Stomach (tissue), 9 donors: ENCODE results near the gene ADD1. TPM values are rescaled to one million over a fixed set of nuclear protein-coding genes. Genes with fewer than 3 reads are reported as not detected.
A peak's percentile ranks its signal among the peaks of the same experiment; 100 is the strongest.

ENCODE experiments used
- DNase-seq, 2 donors: peaks; one replicate each; pipeline versions ENCODE4 v3.0.0 to v3.0.0-alpha.2; 2013 to 2019
- H3K27ac ChIP-seq, 5 donors: fragments of 200-600 bp in 4 of 5; sonication (generic) in 4 of 5; one replicate each; pipeline ENCODE4 v1.5.1; 2013 to 2019; ENCODE audit warnings: mild to moderate bottlenecking in 1 of 5, moderate library complexity in 1 of 5
- H3K27me3 ChIP-seq, 3 donors: fragments of 200-600 bp; sonication (generic); one replicate each; pipeline ENCODE4 v1.5.1; 2017 to 2019; ENCODE audit warnings: mixed run types in 1 of 3
- H3K36me3 ChIP-seq, 4 donors: fragments of 200-600 bp; sonication (generic); 1 replicate in 3 of 4; 2 replicates in 1 of 4; pipeline ENCODE4 v1.5.1; 2016 to 2019
- H3K4me1 ChIP-seq, 4 donors: fragments of 200-600 bp; sonication (generic); one replicate each; pipeline ENCODE4 v1.5.1; 2016 to 2019
- H3K4me3 ChIP-seq, 4 donors: fragments of 200-600 bp; sonication (generic) in 3 of 4; one replicate each; pipeline ENCODE4 v1.5.1; 2016 to 2019; ENCODE audit warnings: mild to moderate bottlenecking in 1 of 4
- H3K9me3 ChIP-seq, 4 donors: fragments of 200-600 bp; sonication (generic); one replicate each; pipeline ENCODE4 v1.5.1; 2016 to 2019
- EP300 ChIP-seq: sonication (generic); formaldehyde crosslinking; IDR thresholded peaks from one replicate; pipeline ENCODE4 v1.6.1; 2017; ENCODE audit warnings: antibody characterized with exemption
- POLR2A ChIP-seq, 4 donors: fragments of 450-650 bp; IDR thresholded peaks; one replicate each; pipeline ENCODE4 v1.6.1; 2016; ENCODE audit warnings: antibody characterized with exemption in 4 of 4, control low read depth in 2 of 4, mild to moderate bottlenecking in 1 of 4, moderate library complexity in 1 of 4
- POLR2AphosphoS5 ChIP-seq, 3 donors: sonication (generic); formaldehyde crosslinking; IDR thresholded peaks; one replicate each; pipeline ENCODE4 v1.6.1; 2016; ENCODE audit warnings: antibody characterized with exemption in 3 of 3
- WGBS, 5 donors: extraction: QIAGEN DNeasy Blood & Tissue Kit in 3 of 5; methylation state at CpG; one replicate each; pipeline versions ENCODE4 v1.1.5 to v1.1.7; 2013 to 2018; 5-methylcytosine and 5-hydroxymethylcytosine counted together
- intact Hi-C: fragments of 100-400 bp; cut with DNase I; formaldehyde crosslinking; loops from one replicate; pipeline ENCODE4 v1.15.1; 2023; ENCODE audit warnings: low total_unique reads
- polyA plus RNA-seq, 3 donors: library from polyadenylated mRNA; stranded (reverse); fragments of 200-250 nt; gene quantifications; one replicate each; pipeline ENCODE4 v1.2.3, GENCODE V29; 2013
- total RNA-seq, 5 donors: library from RNA; depleted of rRNA; stranded (reverse); fragments of >200 nt; gene quantifications; one replicate each; pipeline versions ENCODE4 v1.1.0 to v1.2.3, GENCODE V29; 2014 to 2016
- TF ChIP-seq, protein P1 (sequence below), 7 experiments: fragments of 450-650 bp in 4 of 7; fragments of 200-600 bp in 3 of 7; sonication (generic) in 3 of 7; IDR thresholded peaks; one replicate each; pipeline ENCODE4 v1.5.1; 2016 to 2019; ENCODE audit warnings: antibody characterized with exemption in 7 of 7, control low read depth in 2 of 7, mild to moderate bottlenecking in 1 of 7
- donor health status: healthy with polysubstance abuse.
- donor health status: Bipolar disorder and iron deficiency.
- donor health status: healthy.

Gene ADD1
- total and polyA plus RNA-seq, 8 donors, result 103 to 1,174 (median 207) TPM

DNA sequence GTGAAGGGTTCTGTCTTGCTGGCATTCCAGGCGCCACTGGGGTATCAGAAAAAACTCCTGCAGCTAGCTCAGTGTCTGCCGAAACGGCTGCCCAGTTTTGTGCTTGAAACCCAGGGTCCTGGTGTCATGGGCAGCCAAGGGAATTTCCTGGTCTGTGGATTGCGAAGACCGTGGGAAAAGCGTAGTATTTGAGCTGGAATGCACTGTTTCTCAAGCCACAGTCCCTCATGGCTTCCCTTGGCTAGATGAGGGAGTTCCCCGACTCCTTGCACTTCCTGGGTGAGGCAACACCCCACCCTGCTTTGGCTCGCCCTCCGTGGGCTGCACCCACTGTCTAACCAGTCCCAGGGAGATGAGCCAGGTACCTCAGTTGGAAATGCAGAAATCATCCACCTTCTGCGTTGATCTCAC is 79.5 kb downstream of the ADD1 start:
- Histone ChIP-seq H3K4me1 (peaks cover 10 to 35% (median 25%) of the 10 kb centered on the region in 4 donors), H3K9me3 (no peaks in the 10 kb centered on the region), H3K27ac (peak overlapping the region in 2 of 5 donors; percentile 18 to 27), H3K4me3 (no peak overlapping the region), H3K27me3 (no peaks in the 10 kb centered on the region), H3K36me3 (peaks cover 53 to 82% (median 68%) of the 10 kb centered on the region in 4 donors)
- intact Hi-C loops, result no loop called here
- DNase-seq, result peak in 1 of 2 donors; percentile 25
- WGBS, 5 donors, result 74 to 90% (median 80%) methylated on average over 8 to 10 of the region's 10 CpGs
- TF ChIP-seq, protein P1, sequence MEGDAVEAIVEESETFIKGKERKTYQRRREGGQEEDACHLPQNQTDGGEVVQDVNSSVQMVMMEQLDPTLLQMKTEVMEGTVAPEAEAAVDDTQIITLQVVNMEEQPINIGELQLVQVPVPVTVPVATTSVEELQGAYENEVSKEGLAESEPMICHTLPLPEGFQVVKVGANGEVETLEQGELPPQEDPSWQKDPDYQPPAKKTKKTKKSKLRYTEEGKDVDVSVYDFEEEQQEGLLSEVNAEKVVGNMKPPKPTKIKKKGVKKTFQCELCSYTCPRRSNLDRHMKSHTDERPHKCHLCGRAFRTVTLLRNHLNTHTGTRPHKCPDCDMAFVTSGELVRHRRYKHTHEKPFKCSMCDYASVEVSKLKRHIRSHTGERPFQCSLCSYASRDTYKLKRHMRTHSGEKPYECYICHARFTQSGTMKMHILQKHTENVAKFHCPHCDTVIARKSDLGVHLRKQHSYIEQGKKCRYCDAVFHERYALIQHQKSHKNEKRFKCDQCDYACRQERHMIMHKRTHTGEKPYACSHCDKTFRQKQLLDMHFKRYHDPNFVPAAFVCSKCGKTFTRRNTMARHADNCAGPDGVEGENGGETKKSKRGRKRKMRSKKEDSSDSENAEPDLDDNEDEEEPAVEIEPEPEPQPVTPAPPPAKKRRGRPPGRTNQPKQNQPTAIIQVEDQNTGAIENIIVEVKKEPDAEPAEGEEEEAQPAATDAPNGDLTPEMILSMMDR (IDR thresholded peaks at IDR 0.05), result no peak
- TF ChIP-seq POLR2A (IDR thresholded peaks at IDR 0.05) (no peak), POLR2AphosphoS5 (IDR thresholded peaks at IDR 0.05) (no peak), EP300 (no peak)

DNA sequence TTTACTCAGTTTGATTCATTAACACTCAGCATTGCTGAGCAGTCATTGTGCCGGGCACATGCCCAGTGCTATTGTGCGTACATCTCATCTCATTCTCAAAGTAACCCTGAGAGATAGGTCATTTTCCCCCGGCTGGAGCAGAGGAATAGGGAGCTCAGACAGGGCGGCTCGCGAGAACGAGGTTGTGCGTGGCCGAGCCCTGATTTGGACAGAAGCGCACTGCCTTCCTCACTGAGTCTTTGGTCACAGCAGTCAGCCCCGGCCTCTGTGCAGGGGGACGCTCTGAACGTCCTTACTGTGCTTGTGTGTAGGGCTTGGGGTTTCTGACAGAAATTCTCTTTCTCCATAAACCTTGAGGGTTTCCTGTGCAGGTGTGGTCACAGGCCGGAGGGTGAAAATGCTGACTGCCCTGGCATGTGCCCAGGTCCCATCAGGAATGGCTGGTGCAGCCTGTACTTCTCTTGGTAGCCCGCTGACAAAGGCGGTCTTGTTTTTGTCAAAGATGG is 80.1 kb downstream of the ADD1 start:
- no peak overlapping the region for H3K4me3 ChIP-seq
- peak in 1 of 2 donors; percentile 26 for DNase-seq
- no peaks in the 10 kb centered on the region for H3K9me3 ChIP-seq
- H3K36me3 ChIP-seq, result peaks cover 59 to 86% (median 71%) of the 10 kb centered on the region in 4 donors
- TF ChIP-seq POLR2A (IDR thresholded peaks at IDR 0.05), result no peak
- no peak for TF ChIP-seq POLR2AphosphoS5 (IDR thresholded peaks at IDR 0.05)
- TF ChIP-seq, protein P1 (IDR thresholded peaks at IDR 0.05), result no peak
- TF ChIP-seq EP300, result no peak
- no peaks in the 10 kb centered on the region for H3K27me3 ChIP-seq
- 86 to 91% (median 88%) methylated on average over 16 of the region's 16 CpGs for WGBS, 5 donors
- intact Hi-C loops, result no loop called here
- no peak overlapping the region for H3K27ac ChIP-seq
- peaks cover 10 to 41% (median 25%) of the 10 kb centered on the region in 4 donors for H3K4me1 ChIP-seq

DNA sequence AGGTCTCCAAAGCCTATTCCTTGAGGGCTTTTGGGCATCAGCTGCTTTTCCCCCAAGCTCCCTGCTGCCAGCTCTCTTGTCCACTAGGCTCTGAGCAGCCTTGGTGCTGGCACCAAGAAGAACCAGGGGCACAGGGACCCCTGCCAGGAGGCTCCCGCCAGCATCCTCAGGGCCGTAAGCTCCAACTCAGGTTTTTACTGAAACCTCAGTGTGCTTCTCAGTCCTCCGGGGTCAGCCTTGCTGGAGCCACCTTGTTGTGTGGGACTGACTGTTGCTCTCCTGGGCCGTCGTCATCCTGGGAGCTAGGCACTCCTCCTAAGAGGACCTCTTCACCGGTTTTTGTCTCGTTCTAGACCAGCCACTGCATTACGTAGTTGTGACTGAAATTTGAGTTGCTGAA is 80.6 kb downstream of the ADD1 start:
- Histone ChIP-seq H3K27ac (peak overlapping the region in 3 of 5 donors; percentile 6 to 47 (median 25)), H3K36me3 (peaks cover 65 to 88% (median 74%) of the 10 kb centered on the region in 4 donors), H3K27me3 (no peaks in the 10 kb centered on the region), H3K9me3 (no peaks in the 10 kb centered on the region), H3K4me1 (peaks cover 10 to 46% (median 26%) of the 10 kb centered on the region in 4 donors), H3K4me3 (no peak overlapping the region)
- 81 to 89% (median 83%) methylated on average over 8 of the region's 8 CpGs for WGBS, 5 donors
- TF ChIP-seq EP300 (no peak), POLR2AphosphoS5 (IDR thresholded peaks at IDR 0.05) (no peak), POLR2A (IDR thresholded peaks at IDR 0.05) (no peak)
- TF ChIP-seq, protein P1 (IDR thresholded peaks at IDR 0.05), result no peak
- peak in 1 of 2 donors; percentile 24 for DNase-seq
- intact Hi-C loops, result no loop called here

DNA sequence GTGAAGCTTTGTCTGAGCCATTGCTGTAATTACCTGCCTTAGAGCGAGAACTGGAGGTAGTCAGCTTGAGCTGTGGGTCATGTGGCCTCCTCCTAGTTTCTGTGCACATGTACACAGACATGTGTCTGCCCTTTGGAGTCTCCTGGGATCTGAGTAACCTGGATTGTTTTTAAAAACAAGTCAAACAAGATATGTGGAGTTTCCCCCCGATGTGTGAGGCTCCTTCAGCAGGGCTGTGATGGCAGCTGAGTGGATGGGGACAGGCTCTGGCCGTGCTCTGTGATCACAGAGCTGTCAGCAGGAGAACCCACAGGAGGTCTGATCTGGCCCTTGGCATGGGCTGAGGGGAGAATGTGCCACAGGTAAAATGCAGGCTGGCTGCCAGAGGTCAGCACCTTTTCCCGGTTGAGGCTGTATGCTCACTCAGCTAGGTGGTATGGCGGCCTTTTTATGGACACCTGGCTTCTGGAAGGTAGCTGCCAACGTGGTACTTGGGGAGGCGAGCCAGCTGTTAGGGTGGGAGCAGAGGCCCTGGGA is 81.2 kb downstream of the ADD1 start:
- H3K27ac ChIP-seq, result peak overlapping the region in 3 of 5 donors; percentile 25 to 47 (median 46)
- 43 to 79% (median 63%) methylated on average over 7 of the region's 7 CpGs for WGBS, 5 donors
- DNase-seq, result peak in 1 of 2 donors; percentile 70
- H3K4me1 ChIP-seq, result peaks cover 14 to 52% (median 31%) of the 10 kb centered on the region in 4 donors
- no peak for TF ChIP-seq POLR2AphosphoS5 (IDR thresholded peaks at IDR 0.05)
- TF ChIP-seq, protein P1 (IDR thresholded peaks at IDR 0.05), result no peak
- no peak for TF ChIP-seq POLR2A (IDR thresholded peaks at IDR 0.05)
- no peak for TF ChIP-seq EP300
- H3K36me3 ChIP-seq, result peaks cover 70 to 88% (median 77%) of the 10 kb centered on the region in 4 donors
- H3K4me3 ChIP-seq, result no peak overlapping the region
- intact Hi-C loops, result no loop called here
- H3K9me3 ChIP-seq, result no peaks in the 10 kb centered on the region
- no peaks in the 10 kb centered on the region for H3K27me3 ChIP-seq
